Measurements from ENCODE around the gene KCNK5. TPM values are rescaled to one million over a fixed set of nuclear protein-coding genes. Genes with fewer than 3 reads are reported as not detected.

Gene KCNK5
- total and polyA plus RNA-seq, 2 of the 8 experiments (the other 6 are each of a cell fraction or from before 2014, with no cell fraction given) = 20.9 to 44.3 TPM

DNA sequence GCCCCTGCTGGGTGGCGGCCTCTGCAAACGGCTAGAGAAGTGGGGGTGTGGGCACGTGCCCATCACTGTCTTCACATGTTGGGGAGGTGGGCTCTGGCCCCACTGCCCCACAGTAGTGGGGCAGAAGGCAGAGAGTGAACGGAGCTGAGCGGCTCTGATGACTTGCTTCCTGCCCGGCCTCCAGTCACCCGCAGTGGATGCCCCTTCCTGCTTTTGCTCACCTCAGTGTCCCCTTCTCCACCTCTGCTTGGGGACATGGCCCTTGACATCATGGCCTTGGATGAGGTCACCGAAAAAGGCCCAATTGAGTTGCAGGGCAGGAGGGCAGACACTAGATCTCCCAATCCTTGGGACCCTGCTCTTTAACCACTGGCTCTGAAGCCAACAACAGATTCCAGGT, 40.1 kb downstream of the KCNK5 start (continued):
- TF ChIP-seq PHF8 (conservative IDR thresholded peaks at IDR 0.05; ENCODE audit: low read depth, low read length) = no peak
- TF ChIP-seq FOSL1 (IDR thresholded peaks at IDR 0.05; ENCODE audit: insufficient read depth, low read depth, low read length) = no peak
- no peak for TF ChIP-seq NRF1 (IDR thresholded peaks at IDR 0.05; ENCODE audit: low read depth, low read length)
- no peak for TF ChIP-seq CBX8 (IDR thresholded peaks at IDR 0.05; ENCODE audit: borderline replicate concordance, low read depth, low read length)
